Measurements from ENCODE around the gene PEPD.

Gene PEPD

DNA sequence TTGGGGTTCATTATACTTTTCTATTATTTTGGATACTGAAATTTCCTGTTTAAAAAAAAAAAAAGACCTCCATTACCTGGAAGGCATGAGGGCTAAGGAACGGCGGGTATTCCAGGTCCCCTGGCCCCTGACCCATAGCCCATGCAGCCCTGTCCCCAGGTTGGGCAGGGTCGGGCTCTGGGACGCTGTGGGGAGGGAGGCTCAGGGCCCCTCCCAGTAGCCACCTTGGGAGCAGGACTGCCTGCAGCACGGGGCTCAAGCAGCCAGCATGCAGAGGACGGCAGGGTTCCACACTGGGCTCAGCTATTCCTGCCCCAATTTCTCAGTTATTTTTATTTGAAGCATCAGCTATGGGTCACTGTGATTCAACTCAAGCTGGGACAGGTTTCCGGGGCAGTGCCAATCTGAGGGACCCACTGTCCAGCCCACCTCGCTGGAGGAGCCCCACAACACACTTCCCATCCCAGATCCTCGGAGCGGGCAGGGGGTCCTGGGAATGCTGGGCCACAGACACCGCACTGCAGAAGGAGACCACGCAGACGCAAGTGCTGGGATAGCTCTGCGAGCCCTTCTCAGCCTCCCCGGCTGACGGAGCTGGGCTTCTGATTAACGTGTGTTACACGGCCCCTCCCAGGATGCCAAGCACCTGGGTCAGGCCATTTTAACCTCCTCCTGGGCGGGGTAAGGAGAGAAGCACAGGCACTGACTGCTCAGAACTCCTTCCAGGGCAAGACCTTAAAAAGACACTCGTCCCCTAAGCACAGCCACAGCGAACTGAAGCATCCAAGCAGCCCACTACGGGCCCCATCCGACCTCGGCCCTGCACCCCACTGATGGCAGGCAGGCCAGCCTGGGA lies 60.1 kb downstream of the PEPD start:
- H3K4me3 ChIP-seq (ENCODE audit: low read length, poor library complexity, severe bottlenecking), result no peak overlapping the region
- H3K9me2 ChIP-seq (replicated peaks; ENCODE audit: low read depth, low read length), result no peaks in the 10 kb centered on the region
- no peak overlapping the region for H3K9ac ChIP-seq (ENCODE audit: low read depth, low read length, poor library complexity, severe bottlenecking)
- no peaks in the 10 kb centered on the region for H3K27me3 ChIP-seq (ENCODE audit: insufficient read depth, low read length, poor library complexity, severe bottlenecking)
- H3K4me2 ChIP-seq (ENCODE audit: low read depth, low read length, poor library complexity, severe bottlenecking), result no peak overlapping the region
- H3K36me3 ChIP-seq (ENCODE audit: insufficient read depth, low read length), result peaks cover 5% of the 10 kb centered on the region; the same call in 1 of the 2 replicates
- no peaks in the 10 kb centered on the region for H3K9me3 ChIP-seq (ENCODE audit: insufficient read depth, low read depth, low read length)
- H3K79me2 ChIP-seq (ENCODE audit: insufficient read depth, low read length), result no peaks in the 10 kb centered on the region
- H3K4me1 ChIP-seq (ENCODE audit: insufficient read depth, low read length, poor library complexity, severe bottlenecking), result peaks cover 9% of the 10 kb centered on the region
- TF ChIP-seq, protein P1, sequence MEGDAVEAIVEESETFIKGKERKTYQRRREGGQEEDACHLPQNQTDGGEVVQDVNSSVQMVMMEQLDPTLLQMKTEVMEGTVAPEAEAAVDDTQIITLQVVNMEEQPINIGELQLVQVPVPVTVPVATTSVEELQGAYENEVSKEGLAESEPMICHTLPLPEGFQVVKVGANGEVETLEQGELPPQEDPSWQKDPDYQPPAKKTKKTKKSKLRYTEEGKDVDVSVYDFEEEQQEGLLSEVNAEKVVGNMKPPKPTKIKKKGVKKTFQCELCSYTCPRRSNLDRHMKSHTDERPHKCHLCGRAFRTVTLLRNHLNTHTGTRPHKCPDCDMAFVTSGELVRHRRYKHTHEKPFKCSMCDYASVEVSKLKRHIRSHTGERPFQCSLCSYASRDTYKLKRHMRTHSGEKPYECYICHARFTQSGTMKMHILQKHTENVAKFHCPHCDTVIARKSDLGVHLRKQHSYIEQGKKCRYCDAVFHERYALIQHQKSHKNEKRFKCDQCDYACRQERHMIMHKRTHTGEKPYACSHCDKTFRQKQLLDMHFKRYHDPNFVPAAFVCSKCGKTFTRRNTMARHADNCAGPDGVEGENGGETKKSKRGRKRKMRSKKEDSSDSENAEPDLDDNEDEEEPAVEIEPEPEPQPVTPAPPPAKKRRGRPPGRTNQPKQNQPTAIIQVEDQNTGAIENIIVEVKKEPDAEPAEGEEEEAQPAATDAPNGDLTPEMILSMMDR (conservative IDR thresholded peaks at IDR 0.05; ENCODE audit: low read length), result no peak
- no peak for TF ChIP-seq EZH2phosphoT487 (IDR thresholded peaks at IDR 0.05; ENCODE audit: borderline replicate concordance)
- no peak overlapping the region for H2AFZ ChIP-seq (ENCODE audit: low read length)
- no peaks in the 10 kb centered on the region for H4K20me1 ChIP-seq (ENCODE audit: insufficient read depth, low read length, poor library complexity, severe bottlenecking)
- no peaks in the 10 kb centered on the region for H3F3A ChIP-seq (ENCODE audit: low read depth)

DNA sequence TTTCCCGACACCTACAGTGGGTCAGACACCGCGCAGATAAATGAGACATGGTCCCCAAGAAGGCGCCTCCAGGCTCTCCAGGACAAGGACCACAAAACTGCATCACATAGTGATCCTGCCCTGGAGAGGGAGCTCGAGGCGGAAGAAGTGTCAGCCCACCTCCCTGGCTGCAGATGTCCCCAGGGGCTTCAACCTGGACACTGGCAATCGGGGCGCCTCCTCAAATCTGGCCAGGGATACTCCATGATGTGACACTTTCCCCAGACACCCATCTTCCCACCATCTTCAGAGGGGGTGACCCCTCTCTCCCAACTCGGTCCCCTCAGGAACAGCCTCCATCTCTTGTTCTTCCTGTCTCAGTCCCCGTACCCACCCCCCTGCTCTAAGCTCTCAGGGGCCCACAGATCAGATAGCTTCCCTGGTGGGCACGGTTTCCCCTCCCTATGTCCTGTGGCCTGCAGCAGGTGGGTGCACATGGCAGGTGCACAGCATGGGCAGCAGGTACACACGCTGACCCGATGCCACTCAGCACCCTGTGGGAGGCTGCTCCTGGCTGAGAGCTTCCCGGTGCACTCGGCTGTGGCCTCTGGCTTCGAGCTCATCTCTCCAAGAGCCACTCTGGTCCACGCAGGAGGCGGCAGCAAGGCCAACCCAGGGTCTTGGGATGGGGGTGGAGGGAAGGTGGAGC lies 61.2 kb downstream of the PEPD start:
- H3F3A ChIP-seq (ENCODE audit: low read depth), result no peaks in the 10 kb centered on the region
- peaks cover 5% of the 10 kb centered on the region; the same call in 1 of the 2 replicates for H3K36me3 ChIP-seq (ENCODE audit: insufficient read depth, low read length)
- TF ChIP-seq, protein P1 (conservative IDR thresholded peaks at IDR 0.05; ENCODE audit: low read length), result no peak
- no peak for TF ChIP-seq EZH2phosphoT487 (IDR thresholded peaks at IDR 0.05; ENCODE audit: borderline replicate concordance)
- H3K9me2 ChIP-seq (replicated peaks; ENCODE audit: low read depth, low read length), result no peaks in the 10 kb centered on the region
- H3K4me2 ChIP-seq (ENCODE audit: low read depth, low read length, poor library complexity, severe bottlenecking), result no peak overlapping the region
- no peaks in the 10 kb centered on the region for H3K27me3 ChIP-seq (ENCODE audit: insufficient read depth, low read length, poor library complexity, severe bottlenecking)
- no peak overlapping the region for H3K4me3 ChIP-seq (ENCODE audit: low read length, poor library complexity, severe bottlenecking)
- no peaks in the 10 kb centered on the region for H3K9me3 ChIP-seq (ENCODE audit: insufficient read depth, low read depth, low read length)
- H4K20me1 ChIP-seq (ENCODE audit: insufficient read depth, low read length, poor library complexity, severe bottlenecking), result no peaks in the 10 kb centered on the region
- H3K4me1 ChIP-seq (ENCODE audit: insufficient read depth, low read length, poor library complexity, severe bottlenecking), result peaks cover 17% of the 10 kb centered on the region
- no peak overlapping the region for H2AFZ ChIP-seq (ENCODE audit: low read length)
- no peaks in the 10 kb centered on the region for H3K79me2 ChIP-seq (ENCODE audit: insufficient read depth, low read length)
- H3K9ac ChIP-seq (ENCODE audit: low read depth, low read length, poor library complexity, severe bottlenecking), result no peak overlapping the region

DNA sequence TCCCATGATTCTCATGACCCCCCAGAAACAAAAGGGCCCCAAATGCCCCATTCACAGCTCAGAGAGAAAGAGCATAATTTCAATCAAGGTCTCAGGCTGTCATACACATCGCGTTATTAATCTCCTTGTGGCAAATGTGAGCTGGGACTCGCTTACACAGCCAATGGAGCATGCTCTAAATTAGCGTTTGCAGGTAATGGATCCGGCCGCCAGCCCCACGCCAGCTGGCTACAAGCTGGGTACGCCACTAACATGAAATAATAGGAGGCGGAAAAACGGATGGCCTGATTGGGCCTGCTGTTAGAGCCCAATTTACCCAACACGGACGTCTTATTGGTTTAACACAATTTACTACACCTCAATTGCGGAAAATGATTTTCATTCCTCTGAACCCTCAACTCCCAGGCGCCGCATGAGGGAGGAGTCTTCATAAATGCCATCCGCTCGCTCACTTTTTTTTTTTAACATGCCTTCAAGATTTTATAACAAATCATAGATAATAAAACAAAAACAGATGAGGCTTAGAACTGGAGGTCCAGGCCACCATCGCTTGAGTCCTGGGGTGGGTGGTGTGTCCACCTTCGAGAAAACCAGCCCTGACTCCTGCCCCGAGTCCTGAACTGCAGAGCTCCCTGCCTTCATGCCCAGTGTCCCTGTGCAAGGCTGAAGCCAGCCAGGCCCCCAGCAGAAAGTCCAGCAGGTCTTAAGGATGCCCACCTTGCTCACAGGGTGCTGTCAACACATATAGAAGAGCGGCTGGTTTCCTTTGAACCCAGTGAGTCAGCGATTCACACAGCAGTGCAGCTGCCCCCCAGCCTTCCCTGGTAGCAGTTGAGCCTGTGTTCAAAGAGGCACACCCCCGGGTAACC lies 62.1 kb downstream of the PEPD start:
- no peaks in the 10 kb centered on the region for H3K9me2 ChIP-seq (replicated peaks; ENCODE audit: low read depth, low read length)
- H3K79me2 ChIP-seq (ENCODE audit: insufficient read depth, low read length), result no peaks in the 10 kb centered on the region
- H3K36me3 ChIP-seq (ENCODE audit: insufficient read depth, low read length), result peaks cover 5% of the 10 kb centered on the region; the same call in 1 of the 2 replicates
- H4K20me1 ChIP-seq (ENCODE audit: insufficient read depth, low read length, poor library complexity, severe bottlenecking), result no peaks in the 10 kb centered on the region
- peaks cover 19% of the 10 kb centered on the region for H3K4me1 ChIP-seq (ENCODE audit: insufficient read depth, low read length, poor library complexity, severe bottlenecking)
- no peaks in the 10 kb centered on the region for H3K9me3 ChIP-seq (ENCODE audit: insufficient read depth, low read depth, low read length)
- H3K9ac ChIP-seq (ENCODE audit: low read depth, low read length, poor library complexity, severe bottlenecking), result no peak overlapping the region
- no peak overlapping the region for H2AFZ ChIP-seq (ENCODE audit: low read length)
- TF ChIP-seq, protein P1 (conservative IDR thresholded peaks at IDR 0.05; ENCODE audit: low read length), result no peak
- TF ChIP-seq EZH2phosphoT487 (IDR thresholded peaks at IDR 0.05; ENCODE audit: borderline replicate concordance), result no peak
- H3K4me2 ChIP-seq (ENCODE audit: low read depth, low read length, poor library complexity, severe bottlenecking), result no peak overlapping the region
- no peaks in the 10 kb centered on the region for H3K27me3 ChIP-seq (ENCODE audit: insufficient read depth, low read length, poor library complexity, severe bottlenecking)
- no peaks in the 10 kb centered on the region for H3F3A ChIP-seq (ENCODE audit: low read depth)
- H3K4me3 ChIP-seq (ENCODE audit: low read length, poor library complexity, severe bottlenecking), result no peak overlapping the region
